NT2/D1 (cell line): ENCODE measurements around the gene KRTAP21-2.
"Not testable (repeated sequence)": the region's sequence is repeated elsewhere in the genome, so short reads cannot be mapped to it uniquely, and the experiment has no call there.

Experiments used
- DNase-seq: peaks from one replicate; pipeline ENCODE4 v3.0.0-alpha.2; 2011; ENCODE audit warnings: low read depth, low spot score
- H3K27me3 ChIP-seq: 2 replicates; pipeline ENCODE4 v1.6.0; 2011; ENCODE audit warnings: mild to moderate bottlenecking; ENCODE audit not compliant: insufficient read length, insufficient read depth
- H3K36me3 ChIP-seq: 2 replicates; pipeline ENCODE4 v1.6.1; 2011; ENCODE audit warnings: mild to moderate bottlenecking, low read length, mixed read lengths; ENCODE audit not compliant: insufficient read depth, insufficient read length
- H3K4me1 ChIP-seq: 2 replicates; pipeline ENCODE4 v1.5.1; 2011; ENCODE audit not compliant: insufficient read depth, insufficient read length
- H3K4me3 ChIP-seq: 2 replicates; pipeline ENCODE4 v1.5.1; 2011; ENCODE audit warnings: low read depth; ENCODE audit not compliant: insufficient read length
- H3K9ac ChIP-seq: 2 replicates; pipeline ENCODE4 v1.6.0; 2011; ENCODE audit warnings: low read depth; ENCODE audit not compliant: insufficient read length
- H3K9me3 ChIP-seq: 2 replicates; pipeline ENCODE4 v1.5.1; 2011; ENCODE audit warnings: mild to moderate bottlenecking, low read length; ENCODE audit not compliant: insufficient read depth
- SUZ12 ChIP-seq: IDR thresholded peaks from 2 replicates; pipeline ENCODE4 v1.6.1; 2011; ENCODE audit not compliant: insufficient read length, insufficient read depth; ENCODE audit errors: extremely low read depth
- YY1 ChIP-seq: IDR thresholded peaks from 2 replicates; pipeline ENCODE4 v1.6.1; 2011; ENCODE audit not compliant: insufficient read length, insufficient read depth
- ZNF274 ChIP-seq: IDR thresholded peaks from 2 replicates; pipeline ENCODE4 v1.6.1; 2011; ENCODE audit warnings: mild to moderate bottlenecking, low read depth, low read length

Gene KRTAP21-2

GRCh38 chr21:30747159-30747558 lies at the start of gene KRTAP21-2:
KRTAP21-2 (minus strand) TSS chr21:30747259; CDS start chr21:30747202, 57 bp downstream.
- DNase-seq = no peak
- Histone ChIP-seq H3K27me3 (no peaks in the 10 kb centered on the region), H3K36me3 (no peaks in the 10 kb centered on the region), H3K4me3 (no peak within 1 kb of the TSS), H3K4me1 (no peaks in the 10 kb centered on the region), H3K9ac (no peak within 1 kb of the TSS), H3K9me3 (no peaks in the 10 kb centered on the region)
- TF ChIP-seq YY1 (no peak), SUZ12 (no peak), ZNF274 (no peak)

DNA sequence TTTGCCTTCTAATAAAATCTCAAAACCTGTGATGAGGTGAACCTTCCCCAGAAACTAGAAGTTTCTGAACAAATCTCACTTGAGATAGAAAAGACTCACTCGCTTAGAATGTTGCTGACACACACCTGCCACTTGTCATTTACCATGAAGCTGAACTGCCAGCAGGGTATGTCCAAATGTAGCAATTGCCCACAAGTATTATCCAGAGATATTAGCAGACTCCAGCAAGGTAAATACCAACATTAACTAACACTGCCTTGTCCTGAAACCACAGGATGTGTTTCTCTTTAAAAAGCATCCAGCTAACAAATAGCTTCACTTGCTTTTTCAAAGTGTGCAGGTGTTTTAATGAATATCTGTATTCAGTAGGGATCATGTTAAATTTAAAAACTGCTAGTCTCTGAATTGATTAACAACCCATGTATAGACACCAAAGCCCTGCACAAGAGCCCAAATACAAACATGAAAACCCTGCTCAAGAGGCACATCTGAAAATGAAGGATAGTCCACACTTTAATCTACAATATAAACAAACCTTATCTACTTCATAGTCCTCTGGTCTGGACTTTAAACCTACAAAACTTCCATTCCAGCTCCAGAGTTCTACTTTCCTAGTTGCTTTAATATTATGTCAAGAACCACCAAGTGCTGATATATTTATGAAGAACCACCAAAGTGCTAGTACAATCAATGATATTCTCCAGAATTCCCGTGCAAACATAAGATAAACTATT lies 46.7 kb upstream of the KRTAP21-2 start:
- no peak for TF ChIP-seq ZNF274
- TF ChIP-seq SUZ12 = no peak
- TF ChIP-seq YY1 = no peak
- DNase-seq = no peak
- H3K9ac ChIP-seq = no peak overlapping the region
- no peaks in the 10 kb centered on the region for H3K9me3 ChIP-seq
- H3K36me3 ChIP-seq = no peaks in the 10 kb centered on the region
- H3K27me3 ChIP-seq = no peaks in the 10 kb centered on the region
- H3K4me3 ChIP-seq = no peak overlapping the region
- no peaks in the 10 kb centered on the region for H3K4me1 ChIP-seq

DNA sequence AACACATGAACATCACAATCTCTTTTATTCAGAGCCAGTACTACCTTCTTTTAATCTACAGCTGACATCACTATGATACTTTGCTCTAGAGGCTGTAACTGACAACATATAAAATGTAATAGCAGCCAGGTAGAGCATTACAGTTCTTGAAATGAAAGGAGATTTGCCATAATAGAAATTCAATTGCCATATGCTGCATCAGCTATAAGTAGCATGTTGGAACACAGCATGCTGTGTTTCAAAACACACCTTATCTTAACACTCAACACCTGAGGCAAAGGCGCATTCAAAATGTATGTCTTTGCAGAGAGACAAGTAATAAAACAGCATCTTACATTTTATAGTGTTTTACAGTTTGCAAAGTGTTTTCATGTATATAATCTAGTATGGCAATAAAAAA lies 32.2 kb upstream of the KRTAP21-2 start:
- H3K4me1 ChIP-seq = no peaks in the 10 kb centered on the region

GRCh38 chr21:30769724-30770431 lies 22.8 kb upstream of the KRTAP21-2 start:
- no peak for TF ChIP-seq SUZ12
- TF ChIP-seq ZNF274 = no peak
- TF ChIP-seq YY1 = no peak
- Histone ChIP-seq H3K27me3 (no peaks in the 10 kb centered on the region), H3K36me3 (no peaks in the 10 kb centered on the region), H3K4me3 (no peak overlapping the region), H3K9me3 (no peaks in the 10 kb centered on the region), H3K4me1 (no peaks in the 10 kb centered on the region), H3K9ac (no peak overlapping the region)
- no peak for DNase-seq

More for the DNA sequence above, 32.2 kb upstream of the KRTAP21-2 start:
- H3K36me3 ChIP-seq = no peaks in the 10 kb centered on the region
- no peak overlapping the region for H3K9ac ChIP-seq
- H3K27me3 ChIP-seq = no peaks in the 10 kb centered on the region
- DNase-seq = no peak
- H3K4me3 ChIP-seq = no peak overlapping the region
- no peaks in the 10 kb centered on the region for H3K9me3 ChIP-seq
- TF ChIP-seq SUZ12 (no peak), ZNF274 (no peak), YY1 (no peak)

DNA sequence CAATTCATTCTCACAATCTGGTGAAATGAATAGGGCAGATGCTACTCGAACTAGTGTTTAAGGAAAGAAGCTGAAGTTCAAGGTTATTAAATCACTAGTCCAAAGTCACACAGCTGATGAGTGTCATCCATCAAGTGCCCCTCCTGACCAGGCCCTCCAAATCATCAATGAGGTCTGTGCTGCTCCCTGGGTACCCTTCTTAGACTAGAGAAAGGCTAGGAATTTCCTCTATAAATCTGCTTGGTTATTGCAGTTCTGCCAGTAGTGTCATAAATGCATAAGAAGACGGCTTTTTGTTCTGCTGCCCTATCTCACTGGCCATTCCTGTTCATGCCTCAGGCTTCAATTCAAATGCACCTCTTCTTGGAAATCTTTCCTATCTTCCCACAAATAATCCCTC lies 13.7 kb upstream of the KRTAP21-2 start:
- no peak for TF ChIP-seq SUZ12
- TF ChIP-seq YY1 = no peak
- no peak for TF ChIP-seq ZNF274
- no peaks in the 10 kb centered on the region for H3K4me1 ChIP-seq
- no peak for DNase-seq

GRCh38 chr21:30758306-30758705 lies 11.2 kb upstream of the KRTAP21-2 start:
- TF ChIP-seq YY1 = no peak
- TF ChIP-seq ZNF274 = no peak
- TF ChIP-seq SUZ12 = no peak
- no peak for DNase-seq
- Histone ChIP-seq H3K4me1 (no peaks in the 10 kb centered on the region), H3K9ac (no peak overlapping the region), H3K36me3 (no peaks in the 10 kb centered on the region), H3K27me3 (no peaks in the 10 kb centered on the region), H3K9me3 (no peaks in the 10 kb centered on the region), H3K4me3 (no peak overlapping the region)

More for the DNA sequence above, 13.7 kb upstream of the KRTAP21-2 start:
- Histone ChIP-seq H3K36me3 (no peaks in the 10 kb centered on the region), H3K4me3 (no peak overlapping the region), H3K9me3 (no peaks in the 10 kb centered on the region), H3K27me3 (no peaks in the 10 kb centered on the region), H3K9ac (no peak overlapping the region)

- not testable (repeated sequence) for H3K4me1 ChIP-seq, H3K9me3 ChIP-seq, H3K4me3 ChIP-seq, H3K36me3 ChIP-seq, H3K9ac ChIP-seq, H3K27me3 ChIP-seq, DNase-seq
Observed at GRCh38 chr21:30755328-30755727, 8.3 kb upstream of the KRTAP21-2 start, which contains the start of gene KRTAP21-1. KRTAP21-1 (minus strand) TSS chr21:30755428; CDS start chr21:30755378, 50 bp downstream.
